Measurements from ENCODE around the gene MAP3K7.

MAP3K7 gene

GRCh38 chr6:90530882-90531281, 56.0 kb downstream of the MAP3K7 start:
- no peaks in the 10 kb centered on the region for H3K9me3 Mint-ChIP-seq
- H3K4me1 Mint-ChIP-seq (ENCODE audit: low read depth): peaks cover 14% of the 10 kb centered on the region
- H3K27me3 Mint-ChIP-seq (ENCODE audit: low read depth): no peaks in the 10 kb centered on the region
- H3K4me3 Mint-ChIP-seq: no peak overlapping the region
- DNase-seq (ENCODE audit: low spot score): no peak
- no peak overlapping the region for H3K27ac Mint-ChIP-seq
- H3K36me3 Mint-ChIP-seq (ENCODE audit: low read depth): peaks cover 15% of the 10 kb centered on the region

DNA sequence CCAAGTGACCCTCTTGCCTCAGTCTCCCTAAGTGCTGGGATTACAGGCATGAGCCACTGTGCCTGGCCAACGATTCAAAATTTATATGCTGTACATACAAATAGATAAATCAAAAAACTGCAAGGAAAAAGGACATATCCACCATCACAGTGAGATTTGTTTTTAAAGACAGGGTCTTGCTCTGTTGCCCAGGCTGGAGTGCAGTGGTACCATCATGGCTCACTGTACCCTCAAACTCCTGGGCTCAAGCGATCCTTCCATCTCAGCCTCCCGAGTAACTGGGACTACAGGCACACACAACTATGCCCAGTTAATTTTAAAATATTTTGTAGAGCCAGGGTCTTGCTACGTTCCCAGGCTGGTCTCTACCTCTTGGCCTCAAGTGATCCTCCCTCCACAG, 61.5 kb downstream of the MAP3K7 start:
- peaks cover 23% of the 10 kb centered on the region for H3K36me3 Mint-ChIP-seq (ENCODE audit: low read depth)
- DNase-seq (ENCODE audit: low spot score): no peak
- no peak overlapping the region for H3K27ac Mint-ChIP-seq
- no peak overlapping the region for H3K4me3 Mint-ChIP-seq
- H3K27me3 Mint-ChIP-seq (ENCODE audit: low read depth): no peaks in the 10 kb centered on the region
- H3K4me1 Mint-ChIP-seq (ENCODE audit: low read depth): no peaks in the 10 kb centered on the region
- no peaks in the 10 kb centered on the region for H3K9me3 Mint-ChIP-seq

GRCh38 chr6:90523779-90524310, 63.0 kb downstream of the MAP3K7 start:
- no peak for DNase-seq (ENCODE audit: low spot score)
- Mint-ChIP-seq H3K4me3 (no peak overlapping the region), H3K27me3 (ENCODE audit: low read depth) (no peaks in the 10 kb centered on the region), H3K9me3 (no peaks in the 10 kb centered on the region), H3K4me1 (ENCODE audit: low read depth) (no peaks in the 10 kb centered on the region), H3K36me3 (ENCODE audit: low read depth) (peaks cover 21% of the 10 kb centered on the region), H3K27ac (no peak overlapping the region)

DNA sequence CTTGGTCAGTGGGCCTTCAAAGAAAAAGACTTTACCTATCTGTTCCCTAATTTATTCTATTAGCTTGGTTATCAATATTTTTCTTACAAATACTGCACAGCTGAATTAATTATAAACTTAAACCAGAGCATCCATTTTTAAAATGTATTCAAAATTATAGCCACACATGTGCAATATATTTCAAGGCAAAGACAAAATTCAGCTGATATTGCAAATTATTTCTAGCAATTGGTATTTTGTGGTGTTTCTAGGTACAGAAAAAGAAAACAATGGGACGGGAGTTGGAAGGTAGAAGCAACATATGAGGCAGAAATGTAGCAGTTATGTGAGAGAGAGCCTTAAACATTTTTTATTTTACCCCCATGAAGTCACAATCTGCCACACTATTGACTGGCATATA, 64.9 kb downstream of the MAP3K7 start:
- H3K27ac Mint-ChIP-seq: no peak overlapping the region
- no peaks in the 10 kb centered on the region for H3K27me3 Mint-ChIP-seq (ENCODE audit: low read depth)
- H3K4me1 Mint-ChIP-seq (ENCODE audit: low read depth): no peaks in the 10 kb centered on the region
- no peak overlapping the region for H3K4me3 Mint-ChIP-seq
- no peak for DNase-seq (ENCODE audit: low spot score)
- H3K9me3 Mint-ChIP-seq: no peaks in the 10 kb centered on the region
- peaks cover 18% of the 10 kb centered on the region for H3K36me3 Mint-ChIP-seq (ENCODE audit: low read depth)

DNA sequence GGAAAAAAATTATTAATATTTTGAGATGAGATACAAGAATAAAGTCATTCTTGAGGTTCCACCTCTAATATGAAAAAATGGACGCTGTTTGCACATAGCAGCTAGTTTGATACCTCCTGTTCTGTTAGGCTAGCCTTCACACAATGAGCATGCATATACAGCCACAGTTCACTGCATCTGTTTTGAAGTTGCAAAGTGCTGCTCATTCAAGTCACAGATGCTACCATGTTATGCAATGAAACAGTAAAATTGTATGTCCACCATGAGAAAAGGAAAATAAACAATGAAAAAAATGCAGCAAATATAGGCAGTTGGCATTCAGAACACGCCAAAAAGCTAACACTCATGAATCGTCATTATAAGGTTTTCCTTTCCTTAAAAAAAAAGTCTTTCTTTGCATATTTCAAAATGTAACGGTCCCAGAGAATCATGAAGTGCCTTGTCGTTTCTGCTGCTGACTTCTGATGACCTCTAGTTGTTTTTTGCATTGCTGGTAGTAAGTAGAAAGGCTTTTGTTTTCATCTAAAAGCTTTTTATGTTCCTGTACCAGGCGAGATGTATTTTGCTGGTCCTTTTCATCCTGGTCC, 70.7 kb downstream of the MAP3K7 start:
- no peak for DNase-seq (ENCODE audit: low spot score)
- Mint-ChIP-seq H3K36me3 (ENCODE audit: low read depth) (peaks cover 33% of the 10 kb centered on the region), H3K9me3 (no peaks in the 10 kb centered on the region), H3K27me3 (ENCODE audit: low read depth) (no peaks in the 10 kb centered on the region), H3K27ac (no peak overlapping the region), H3K4me3 (no peak overlapping the region), H3K4me1 (ENCODE audit: low read depth) (no peaks in the 10 kb centered on the region)

DNA sequence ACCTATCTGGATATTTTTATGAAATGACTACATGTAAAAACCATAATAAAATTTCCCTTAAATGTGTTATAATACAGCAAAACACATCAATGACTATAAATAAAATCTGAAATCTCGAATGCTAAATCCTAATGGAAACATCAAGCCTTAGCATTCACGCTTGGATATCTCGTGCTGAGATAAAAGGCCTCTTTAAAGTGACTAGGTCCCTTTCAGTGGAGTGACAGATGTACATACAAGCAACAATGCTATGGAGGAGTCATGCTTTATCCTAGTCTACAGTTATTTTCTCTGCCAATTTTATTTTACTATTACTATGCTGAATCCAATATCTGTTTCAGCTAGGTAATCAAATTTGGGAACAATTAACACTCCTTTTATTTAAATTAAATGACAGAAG, 72.4 kb downstream of the MAP3K7 start:
- Mint-ChIP-seq H3K9me3 (no peaks in the 10 kb centered on the region), H3K27ac (no peak overlapping the region), H3K27me3 (ENCODE audit: low read depth) (no peaks in the 10 kb centered on the region), H3K4me1 (ENCODE audit: low read depth) (peaks cover 2% of the 10 kb centered on the region), H3K4me3 (no peak overlapping the region), H3K36me3 (ENCODE audit: low read depth) (peaks cover 31% of the 10 kb centered on the region)
- DNase-seq (ENCODE audit: low spot score): no peak

GRCh38 chr6:90508753-90509152, 78.1 kb downstream of the MAP3K7 start:
- peaks cover 2% of the 10 kb centered on the region for H3K4me1 Mint-ChIP-seq (ENCODE audit: low read depth)
- H3K27me3 Mint-ChIP-seq (ENCODE audit: low read depth): peaks cover 3% of the 10 kb centered on the region
- H3K4me3 Mint-ChIP-seq: no peak overlapping the region
- peaks cover 14% of the 10 kb centered on the region for H3K9me3 Mint-ChIP-seq
- no peak overlapping the region for H3K27ac Mint-ChIP-seq
- no peak for DNase-seq (ENCODE audit: low spot score)
- H3K36me3 Mint-ChIP-seq (ENCODE audit: low read depth): peaks cover 17% of the 10 kb centered on the region

- Mint-ChIP-seq H3K36me3 (ENCODE audit: low read depth) (no peaks in the 10 kb centered on the region), H3K4me1 (ENCODE audit: low read depth) (peaks cover 11% of the 10 kb centered on the region), H3K27ac (peak overlapping the region; percentile 42), H3K27me3 (ENCODE audit: low read depth) (peaks cover 11% of the 10 kb centered on the region), H3K9me3 (no peaks in the 10 kb centered on the region), H3K4me3 (no peak overlapping the region)
- DNase-seq (ENCODE audit: low spot score): no peak
Measured at GRCh38 chr6:90502866-90503407, 83.9 kb downstream of the MAP3K7 start.

- H3K27me3 Mint-ChIP-seq (ENCODE audit: low read depth): peaks cover 16% of the 10 kb centered on the region
- H3K9me3 Mint-ChIP-seq: no peaks in the 10 kb centered on the region
- DNase-seq (ENCODE audit: low spot score): no peak
- H3K4me3 Mint-ChIP-seq: no peak overlapping the region
- H3K36me3 Mint-ChIP-seq (ENCODE audit: low read depth): no peaks in the 10 kb centered on the region
- H3K4me1 Mint-ChIP-seq (ENCODE audit: low read depth): peaks cover 11% of the 10 kb centered on the region
- H3K27ac Mint-ChIP-seq: no peak overlapping the region
Measured at GRCh38 chr6:90502381-90502780, 84.5 kb downstream of the MAP3K7 start.

DNA sequence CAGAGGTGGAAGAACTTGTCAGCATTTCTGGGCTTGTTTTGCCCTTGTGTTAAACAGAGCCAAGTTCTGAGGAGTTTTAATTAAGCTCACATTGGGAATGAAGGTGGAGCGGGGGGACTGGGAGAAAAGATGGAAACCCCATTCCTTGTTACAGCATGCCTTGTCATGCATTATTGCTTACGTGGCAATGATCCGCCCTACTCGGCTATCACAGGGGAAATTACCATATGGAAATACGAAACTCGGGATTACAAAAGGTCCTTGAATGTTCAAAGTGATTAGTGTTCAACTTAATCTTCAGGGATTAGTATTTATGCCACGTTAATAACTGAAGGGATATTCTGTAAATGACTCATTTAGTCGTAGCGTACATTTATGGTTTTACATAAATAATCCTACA, 86.4 kb downstream of the MAP3K7 start:
- H3K9me3 Mint-ChIP-seq: no peaks in the 10 kb centered on the region
- peaks cover 11% of the 10 kb centered on the region for H3K4me1 Mint-ChIP-seq (ENCODE audit: low read depth)
- no peak for DNase-seq (ENCODE audit: low spot score)
- no peak overlapping the region for H3K4me3 Mint-ChIP-seq
- H3K36me3 Mint-ChIP-seq (ENCODE audit: low read depth): no peaks in the 10 kb centered on the region
- H3K27me3 Mint-ChIP-seq (ENCODE audit: low read depth): peaks cover 18% of the 10 kb centered on the region
- H3K27ac Mint-ChIP-seq: no peak overlapping the region

GRCh38 chr6:90497411-90497810, 89.5 kb downstream of the MAP3K7 start:
- no peak overlapping the region for H3K4me3 Mint-ChIP-seq
- peaks cover 27% of the 10 kb centered on the region for H3K27me3 Mint-ChIP-seq (ENCODE audit: low read depth)
- peaks cover 8% of the 10 kb centered on the region for H3K4me1 Mint-ChIP-seq (ENCODE audit: low read depth)
- no peaks in the 10 kb centered on the region for H3K36me3 Mint-ChIP-seq (ENCODE audit: low read depth)
- H3K9me3 Mint-ChIP-seq: no peaks in the 10 kb centered on the region
- H3K27ac Mint-ChIP-seq: no peak overlapping the region
- no peak for DNase-seq (ENCODE audit: low spot score)

DNA sequence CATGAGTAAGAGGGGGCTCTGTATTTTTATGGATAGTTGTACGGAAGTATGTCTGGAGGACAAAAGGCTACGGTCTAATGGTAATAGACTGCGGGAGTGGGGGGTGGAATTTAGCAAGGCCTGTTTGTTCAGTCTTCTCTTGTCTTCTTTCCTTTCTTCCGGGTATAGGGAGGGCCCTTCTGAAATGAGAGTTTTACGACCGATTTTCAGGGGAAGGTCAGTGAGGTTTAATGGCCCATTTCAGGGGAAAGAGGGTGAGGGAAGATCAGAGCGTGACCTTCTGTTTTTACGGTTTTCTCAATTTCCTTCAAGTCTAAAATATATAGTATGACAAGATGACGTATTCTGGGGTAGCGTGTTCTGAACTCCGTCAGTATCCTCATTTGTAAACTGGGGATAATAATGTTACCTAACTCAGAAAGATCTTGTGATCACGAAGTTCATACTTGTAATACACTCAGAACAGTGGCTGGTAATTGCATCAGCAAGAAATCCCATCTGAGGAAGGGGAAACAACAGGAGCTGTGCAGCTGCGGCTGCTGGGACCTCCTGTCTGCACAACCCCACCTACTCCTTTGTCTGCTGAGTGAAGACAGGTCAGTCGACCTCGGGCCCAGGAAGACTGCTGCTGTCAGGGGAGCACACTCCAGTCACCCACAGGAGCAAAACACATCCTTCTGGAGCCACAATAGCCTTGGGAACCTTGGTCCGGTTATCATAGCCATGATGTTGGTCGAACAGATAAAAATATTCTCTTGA, 90.4 kb downstream of the MAP3K7 start:
- Mint-ChIP-seq H3K36me3 (ENCODE audit: low read depth) (no peaks in the 10 kb centered on the region), H3K27me3 (ENCODE audit: low read depth) (peaks cover 32% of the 10 kb centered on the region), H3K4me1 (ENCODE audit: low read depth) (peaks cover 8% of the 10 kb centered on the region), H3K27ac (no peak overlapping the region), H3K4me3 (no peak overlapping the region), H3K9me3 (no peaks in the 10 kb centered on the region)
- DNase-seq (ENCODE audit: low spot score): no peak

GRCh38 chr6:90495216-90495817, 91.6 kb downstream of the MAP3K7 start:
- Mint-ChIP-seq H3K36me3 (ENCODE audit: low read depth) (no peaks in the 10 kb centered on the region), H3K27me3 (ENCODE audit: low read depth) (peaks cover 32% of the 10 kb centered on the region), H3K27ac (no peak overlapping the region), H3K9me3 (no peaks in the 10 kb centered on the region), H3K4me1 (ENCODE audit: low read depth) (peaks cover 8% of the 10 kb centered on the region), H3K4me3 (no peak overlapping the region)
- DNase-seq (ENCODE audit: low spot score): no peak

- peaks cover 32% of the 10 kb centered on the region for H3K27me3 Mint-ChIP-seq (ENCODE audit: low read depth)
- no peak overlapping the region for H3K27ac Mint-ChIP-seq
- H3K4me1 Mint-ChIP-seq (ENCODE audit: low read depth): peaks cover 8% of the 10 kb centered on the region
- no peak overlapping the region for H3K4me3 Mint-ChIP-seq
- no peak for DNase-seq (ENCODE audit: low spot score)
- H3K36me3 Mint-ChIP-seq (ENCODE audit: low read depth): no peaks in the 10 kb centered on the region
- H3K9me3 Mint-ChIP-seq: no peaks in the 10 kb centered on the region
Measured at GRCh38 chr6:90494067-90494780, 92.6 kb downstream of the MAP3K7 start.

Measured in T-helper 2 cell treated with Interferon-gamma antibody and Interleukin-4, amounts not matched to agents 5 μg/mL and 100 μg/mL, for 36 hours (primary cell).